GM12891 (cell line): ENCODE results near the gene TST.

Experiments used
- POLR2A ChIP-seq: IDR thresholded peaks from 2 replicates; pipeline ENCODE4 v1.6.1; 2011; ENCODE audit warnings: low read depth, low read length, control low read depth
- POLR2AphosphoS5 ChIP-seq: IDR thresholded peaks from 2 replicates; pipeline ENCODE4 v1.6.1; 2011; ENCODE audit warnings: low read depth, low read length, control low read depth
- TAF1 ChIP-seq: IDR thresholded peaks from 2 replicates; pipeline ENCODE4 v1.6.1; 2011; ENCODE audit warnings: low read depth, low read length, control low read depth

- TF ChIP-seq POLR2A: no peak
- no peak for TF ChIP-seq POLR2AphosphoS5
- TF ChIP-seq TAF1: no peak
Measured at GRCh38 chr22:37002633-37003032, 16.6 kb downstream of the TST start.
